WTC11 (cell line): Measurements from ENCODE around the gene GPC6. TPM values are rescaled to one million over a fixed set of nuclear protein-coding genes. Genes with fewer than 3 reads are reported as not detected.

Experiments
- ATAC-seq: fragments of 200-7000 bp; cut with Tn5 transposase; 2 replicates; pipeline ENCODE4 v1.10.0; 2021; ENCODE audit warnings: mild to moderate bottlenecking, moderate library complexity
- CTCF ChIA-PET: fragments of 300-600 bp; sonication (Branson Sonifier 250); formaldehyde crosslinking; loops from one replicate; lab custom pipeline; 2021; ENCODE audit warnings: antibody characterized with exemption; lab: Charles Lee
- POLR2A ChIA-PET: fragments of 350-600 bp; sonication (Branson Sonifier 250); formaldehyde crosslinking; loops from one replicate; lab custom pipeline; 2021; ENCODE audit warnings: antibody characterized with exemption; lab: Charles Lee
- DNase-seq: peaks from one replicate; pipeline ENCODE4 v3.0.0; 2021; ENCODE audit warnings: low spot score
- H3K27ac Mint-ChIP-seq: 2 replicates; pipeline ENCODE4 v1.8.0; 2021; ENCODE audit warnings: mixed read lengths
- H3K27me3 Mint-ChIP-seq: 2 replicates; pipeline ENCODE4 v1.8.0; 2021; ENCODE audit warnings: low read depth, mild to moderate bottlenecking, moderate library complexity, mixed read lengths
- H3K36me3 Mint-ChIP-seq: 2 replicates; pipeline ENCODE4 v1.8.0; 2021; ENCODE audit warnings: mixed read lengths
- H3K4me1 Mint-ChIP-seq: 2 replicates; pipeline ENCODE4 v1.8.0; 2022; ENCODE audit warnings: mixed read lengths
- H3K4me3 Mint-ChIP-seq: 2 replicates; pipeline ENCODE4 v1.8.0; 2021; ENCODE audit warnings: mild to moderate bottlenecking, moderate library complexity, mixed read lengths
- H3K9me3 Mint-ChIP-seq: 2 replicates; pipeline ENCODE4 v1.8.0; 2021; ENCODE audit warnings: mixed read lengths
- AR ChIP-seq: fragments of 250-450 bp; sonication (Bioruptor Pico); IDR thresholded peaks from 2 replicates; pipeline ENCODE4 v1.9.0; 2021; ENCODE audit warnings: mild to moderate bottlenecking
- CREB1 ChIP-seq: sonication (generic); formaldehyde crosslinking; IDR thresholded peaks from 2 replicates; pipeline ENCODE4 v1.8.0; 2023; ENCODE audit warnings: mild to moderate bottlenecking, missing genetic modification reagents
- CREM ChIP-seq: sonication (generic); formaldehyde crosslinking; IDR thresholded peaks from 2 replicates; pipeline ENCODE4 v1.8.1; 2022; ENCODE audit warnings: mild to moderate bottlenecking, missing genetic modification reagents, moderate library complexity
- EMX1 ChIP-seq: fragments of 250-450 bp; sonication (Bioruptor Pico); IDR thresholded peaks from 2 replicates; pipeline ENCODE4 v1.8.0; 2021; ENCODE audit warnings: mild to moderate bottlenecking
- ERG ChIP-seq: fragments of 250-450 bp; sonication (Bioruptor Pico); IDR thresholded peaks from 2 replicates; pipeline ENCODE4 v1.8.0; 2021; ENCODE audit warnings: mild to moderate bottlenecking
- ETV6 ChIP-seq: sonication (generic); formaldehyde crosslinking; IDR thresholded peaks from 2 replicates; pipeline ENCODE4 v1.8.1; 2022; ENCODE audit warnings: mild to moderate bottlenecking, missing genetic modification reagents
- FOXJ3 ChIP-seq: sonication (generic); formaldehyde crosslinking; IDR thresholded peaks from 2 replicates; pipeline ENCODE4 v1.9.0; 2021; ENCODE audit warnings: missing genetic modification reagents, mild to moderate bottlenecking, borderline replicate concordance
- FOXP1 ChIP-seq: sonication (generic); formaldehyde crosslinking; IDR thresholded peaks from 2 replicates; pipeline ENCODE4 v1.8.0; 2022; ENCODE audit warnings: missing genetic modification reagents, mild to moderate bottlenecking, moderate library complexity, borderline replicate concordance
- GRHL2 ChIP-seq: fragments of 250-450 bp; sonication (Bioruptor Pico); IDR thresholded peaks from 2 replicates; pipeline ENCODE4 v1.8.0; 2022; ENCODE audit warnings: mild to moderate bottlenecking, moderate library complexity; ENCODE audit not compliant: insufficient replicate concordance, severe bottlenecking
- GTF2I ChIP-seq: fragments of 250-450 bp; sonication (Bioruptor Pico); conservative IDR thresholded peaks from 2 replicates; pipeline ENCODE4 v1.4.0; 2021; ENCODE audit warnings: mild to moderate bottlenecking
- HMGXB4 ChIP-seq: sonication (generic); formaldehyde crosslinking; IDR thresholded peaks from 2 replicates; pipeline ENCODE4 v1.8.1; 2023; ENCODE audit warnings: mild to moderate bottlenecking, moderate library complexity, missing genetic modification reagents
- MXD4 ChIP-seq: fragments of 250-450 bp; sonication (Bioruptor Pico); IDR thresholded peaks from 2 replicates; pipeline ENCODE4 v1.8.0; 2021; ENCODE audit warnings: mild to moderate bottlenecking, moderate library complexity, borderline replicate concordance
- NFYB ChIP-seq: sonication (generic); formaldehyde crosslinking; conservative IDR thresholded peaks from 2 replicates; pipeline ENCODE4 v1.8.0; 2022; ENCODE audit warnings: low read depth, missing genetic modification reagents
- SOX15 ChIP-seq: fragments of 250-450 bp; sonication (Bioruptor Pico); IDR thresholded peaks from 2 replicates; pipeline ENCODE4 v1.9.0; 2021; ENCODE audit warnings: mild to moderate bottlenecking
- TEAD4 ChIP-seq: sonication (generic); formaldehyde crosslinking; IDR thresholded peaks from 2 replicates; pipeline ENCODE4 v1.8.0; 2022; ENCODE audit warnings: mild to moderate bottlenecking, missing genetic modification reagents
- USF2 ChIP-seq: sonication (generic); formaldehyde crosslinking; IDR thresholded peaks from 2 replicates; pipeline ENCODE4 v1.8.1; 2023; ENCODE audit warnings: mild to moderate bottlenecking, missing genetic modification reagents, moderate library complexity
- ZNF219 ChIP-seq: sonication (generic); formaldehyde crosslinking; IDR thresholded peaks from 2 replicates; pipeline ENCODE4 v1.8.0; 2023; ENCODE audit warnings: missing genetic modification reagents, mild to moderate bottlenecking, borderline replicate concordance
- ZNF416 ChIP-seq: fragments of 250-450 bp; sonication (Bioruptor Pico); IDR thresholded peaks from 2 replicates; pipeline ENCODE4 v1.9.0; 2021; ENCODE audit warnings: mild to moderate bottlenecking, inconsistent platforms
- ZNF671 ChIP-seq: fragments of 250-450 bp; sonication (Bioruptor Pico); IDR thresholded peaks from 2 replicates; pipeline ENCODE4 v1.8.0; 2021; ENCODE audit warnings: mild to moderate bottlenecking
- total RNA-seq: library from RNA; stranded (reverse); gene quantifications from 3 replicates; pipeline ENCODE4 v1.2.3, GENCODE V29; 2021
- TF ChIP-seq, protein P1 (sequence below): sonication (generic); formaldehyde crosslinking; IDR thresholded peaks from 2 replicates; pipeline ENCODE4 v1.8.0; 2022; ENCODE audit warnings: missing genetic modification reagents
- TF ChIP-seq, protein P2 (sequence below): sonication (generic); formaldehyde crosslinking; IDR thresholded peaks from 2 replicates; pipeline ENCODE4 v1.8.0; 2022; ENCODE audit warnings: mild to moderate bottlenecking, missing genetic modification reagents
- TF ChIP-seq, protein P3 (sequence below): fragments of 250-450 bp; sonication (Bioruptor Pico); IDR thresholded peaks from 2 replicates; pipeline ENCODE4 v1.9.0; 2021; ENCODE audit warnings: mild to moderate bottlenecking
- TF ChIP-seq, protein P4 (sequence below): sonication (generic); formaldehyde crosslinking; IDR thresholded peaks from 2 replicates; pipeline ENCODE4 v1.8.1; 2022; ENCODE audit warnings: missing genetic modification reagents, borderline replicate concordance

Gene GPC6
- total RNA-seq, 1 experiment from 2014 or later: 19.5 TPM

DNA sequence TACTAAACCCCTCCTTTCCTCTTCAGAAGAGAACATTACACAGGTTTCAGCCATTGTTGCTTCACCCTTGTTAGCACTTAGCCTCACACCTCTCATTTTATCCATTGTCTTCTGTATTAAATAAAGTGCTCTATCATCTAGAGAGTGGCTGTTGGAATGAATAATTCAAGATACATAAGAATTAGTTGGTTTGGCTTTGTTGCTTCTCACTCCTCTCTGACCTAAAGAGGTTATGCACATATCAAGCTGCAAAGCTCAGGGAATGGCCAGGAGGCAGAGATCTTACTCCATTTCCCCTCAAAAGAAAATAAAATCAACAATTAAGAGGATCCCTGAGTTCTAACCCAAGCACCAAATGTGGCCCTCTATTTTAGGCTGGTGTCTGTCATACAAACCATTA lies 1173.2 kb downstream of the GPC6 start:
- CTCF ChIA-PET: interaction anchor here (1.4 kb wide), 1 partner anchor 17 kb away, joined by 4 read pairs; no protein-coding TSS in a partner anchor
- H3K4me1 Mint-ChIP-seq: peaks cover 12% of the 10 kb centered on the region
- no peak for DNase-seq
- no peak overlapping the region for H3K27ac Mint-ChIP-seq
- no peak overlapping the region for H3K4me3 Mint-ChIP-seq
- peaks cover 3% of the 10 kb centered on the region; the same call in 1 of the 2 replicates for H3K9me3 Mint-ChIP-seq
- TF ChIP-seq GTF2I (CRISPR knock-in tag) (no peak), SOX15 (CRISPR knock-in tag) (no peak), TEAD4 (CRISPR knock-in tag) (no peak), ZNF416 (CRISPR knock-in tag) (no peak), USF2 (CRISPR knock-in tag) (no peak), FOXJ3 (CRISPR knock-in tag) (no peak), ETV6 (CRISPR knock-in tag) (no peak)
- TF ChIP-seq, protein P1, sequence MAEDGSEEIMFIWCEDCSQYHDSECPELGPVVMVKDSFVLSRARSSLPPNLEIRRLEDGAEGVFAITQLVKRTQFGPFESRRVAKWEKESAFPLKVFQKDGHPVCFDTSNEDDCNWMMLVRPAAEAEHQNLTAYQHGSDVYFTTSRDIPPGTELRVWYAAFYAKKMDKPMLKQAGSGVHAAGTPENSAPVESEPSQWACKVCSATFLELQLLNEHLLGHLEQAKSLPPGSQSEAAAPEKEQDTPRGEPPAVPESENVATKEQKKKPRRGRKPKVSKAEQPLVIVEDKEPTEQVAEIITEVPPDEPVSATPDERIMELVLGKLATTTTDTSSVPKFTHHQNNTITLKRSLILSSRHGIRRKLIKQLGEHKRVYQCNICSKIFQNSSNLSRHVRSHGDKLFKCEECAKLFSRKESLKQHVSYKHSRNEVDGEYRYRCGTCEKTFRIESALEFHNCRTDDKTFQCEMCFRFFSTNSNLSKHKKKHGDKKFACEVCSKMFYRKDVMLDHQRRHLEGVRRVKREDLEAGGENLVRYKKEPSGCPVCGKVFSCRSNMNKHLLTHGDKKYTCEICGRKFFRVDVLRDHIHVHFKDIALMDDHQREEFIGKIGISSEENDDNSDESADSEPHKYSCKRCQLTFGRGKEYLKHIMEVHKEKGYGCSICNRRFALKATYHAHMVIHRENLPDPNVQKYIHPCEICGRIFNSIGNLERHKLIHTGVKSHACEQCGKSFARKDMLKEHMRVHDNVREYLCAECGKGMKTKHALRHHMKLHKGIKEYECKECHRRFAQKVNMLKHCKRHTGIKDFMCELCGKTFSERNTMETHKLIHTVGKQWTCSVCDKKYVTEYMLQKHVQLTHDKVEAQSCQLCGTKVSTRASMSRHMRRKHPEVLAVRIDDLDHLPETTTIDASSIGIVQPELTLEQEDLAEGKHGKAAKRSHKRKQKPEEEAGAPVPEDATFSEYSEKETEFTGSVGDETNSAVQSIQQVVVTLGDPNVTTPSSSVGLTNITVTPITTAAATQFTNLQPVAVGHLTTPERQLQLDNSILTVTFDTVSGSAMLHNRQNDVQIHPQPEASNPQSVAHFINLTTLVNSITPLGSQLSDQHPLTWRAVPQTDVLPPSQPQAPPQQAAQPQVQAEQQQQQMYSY (CRISPR knock-in tag): no peak
- POLR2A ChIA-PET: no interaction called here
- peaks cover 3% of the 10 kb centered on the region; the same call in 1 of the 2 replicates for H3K36me3 Mint-ChIP-seq
- no peak for ATAC-seq
- no peaks in the 10 kb centered on the region for H3K27me3 Mint-ChIP-seq

DNA sequence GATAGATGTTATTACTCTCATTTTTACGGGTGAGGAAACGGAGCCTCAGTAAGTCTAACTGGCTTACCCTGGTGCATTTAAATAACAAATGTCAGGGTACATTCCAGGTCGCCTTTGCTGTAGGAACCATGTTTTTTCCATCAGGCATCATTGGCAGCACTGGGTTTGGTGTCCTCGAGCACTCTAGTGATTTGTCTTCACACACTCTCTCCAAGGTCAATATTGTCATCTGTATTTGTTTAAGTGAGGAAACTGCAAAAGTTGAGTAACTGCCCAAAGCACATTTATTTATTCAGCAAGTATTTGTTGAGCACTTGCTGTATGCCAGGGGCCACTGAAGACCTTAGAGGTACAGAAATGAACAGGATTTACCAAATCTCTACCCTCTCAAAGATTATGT lies 1174.3 kb downstream of the GPC6 start:
- H3K4me1 Mint-ChIP-seq: peaks cover 12% of the 10 kb centered on the region
- no peak overlapping the region for H3K27ac Mint-ChIP-seq
- no peaks in the 10 kb centered on the region for H3K27me3 Mint-ChIP-seq
- DNase-seq (no peak), ATAC-seq (peak; percentile 46)
- H3K36me3 Mint-ChIP-seq: peaks cover 3% of the 10 kb centered on the region; the same call in 1 of the 2 replicates
- POLR2A ChIA-PET: no interaction called here
- CTCF ChIA-PET: interaction anchor here (1.4 kb wide), 1 partner anchor 16 kb away, joined by 4 read pairs; no protein-coding TSS in a partner anchor
- no peak overlapping the region for H3K4me3 Mint-ChIP-seq
- peaks cover 3% of the 10 kb centered on the region; the same call in 1 of the 2 replicates for H3K9me3 Mint-ChIP-seq
- TF ChIP-seq ZNF219: no peak
- no peak for TF ChIP-seq CREB1 (CRISPR knock-in tag)
- no peak for TF ChIP-seq AR (CRISPR knock-in tag)
- no peak for TF ChIP-seq EMX1 (CRISPR knock-in tag)
- TF ChIP-seq FOXP1 (CRISPR knock-in tag): no peak
- TF ChIP-seq GRHL2 (CRISPR knock-in tag): no peak
- no peak for TF ChIP-seq NFYB (CRISPR knock-in tag)
- TF ChIP-seq, protein P2, sequence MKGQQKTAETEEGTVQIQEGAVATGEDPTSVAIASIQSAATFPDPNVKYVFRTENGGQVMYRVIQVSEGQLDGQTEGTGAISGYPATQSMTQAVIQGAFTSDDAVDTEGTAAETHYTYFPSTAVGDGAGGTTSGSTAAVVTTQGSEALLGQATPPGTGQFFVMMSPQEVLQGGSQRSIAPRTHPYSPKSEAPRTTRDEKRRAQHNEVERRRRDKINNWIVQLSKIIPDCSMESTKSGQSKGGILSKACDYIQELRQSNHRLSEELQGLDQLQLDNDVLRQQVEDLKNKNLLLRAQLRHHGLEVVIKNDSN (CRISPR knock-in tag): no peak
- TF ChIP-seq, protein P3, sequence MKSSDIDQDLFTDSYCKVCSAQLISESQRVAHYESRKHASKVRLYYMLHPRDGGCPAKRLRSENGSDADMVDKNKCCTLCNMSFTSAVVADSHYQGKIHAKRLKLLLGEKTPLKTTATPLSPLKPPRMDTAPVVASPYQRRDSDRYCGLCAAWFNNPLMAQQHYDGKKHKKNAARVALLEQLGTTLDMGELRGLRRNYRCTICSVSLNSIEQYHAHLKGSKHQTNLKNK (CRISPR knock-in tag): no peak
- TF ChIP-seq, protein P4, sequence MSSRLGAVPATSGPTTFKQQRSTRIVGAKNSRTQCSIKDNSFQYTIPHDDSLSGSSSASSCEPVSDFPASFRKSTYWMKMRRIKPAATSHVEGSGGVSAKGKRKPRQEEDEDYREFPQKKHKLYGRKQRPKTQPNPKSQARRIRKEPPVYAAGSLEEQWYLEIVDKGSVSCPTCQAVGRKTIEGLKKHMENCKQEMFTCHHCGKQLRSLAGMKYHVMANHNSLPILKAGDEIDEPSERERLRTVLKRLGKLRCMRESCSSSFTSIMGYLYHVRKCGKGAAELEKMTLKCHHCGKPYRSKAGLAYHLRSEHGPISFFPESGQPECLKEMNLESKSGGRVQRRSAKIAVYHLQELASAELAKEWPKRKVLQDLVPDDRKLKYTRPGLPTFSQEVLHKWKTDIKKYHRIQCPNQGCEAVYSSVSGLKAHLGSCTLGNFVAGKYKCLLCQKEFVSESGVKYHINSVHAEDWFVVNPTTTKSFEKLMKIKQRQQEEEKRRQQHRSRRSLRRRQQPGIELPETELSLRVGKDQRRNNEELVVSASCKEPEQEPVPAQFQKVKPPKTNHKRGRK (CRISPR knock-in tag): no peak
- no peak for TF ChIP-seq HMGXB4 (CRISPR knock-in tag)
- TF ChIP-seq ERG (CRISPR knock-in tag): no peak
- TF ChIP-seq ZNF671 (CRISPR knock-in tag): no peak
- no peak for TF ChIP-seq CREM
- TF ChIP-seq MXD4 (CRISPR knock-in tag): no peak
